Naive thymus-derived CD4-positive, alpha-beta T cell (primary cell): ENCODE data around the gene IFNK. TPM values are rescaled to one million over a fixed set of nuclear protein-coding genes. Genes with fewer than 3 reads are reported as not detected.

Source experiments
- ATAC-seq: fragments of 150-1000 bp; cut with Tn5 transposase; 2 replicates; pipeline ENCODE4 v1.10.0; 2021; ENCODE audit warnings: mild to moderate bottlenecking, moderate library complexity
- CTCF ChIA-PET: fragments of 350-600 bp; sonication (Branson Sonifier 250); formaldehyde crosslinking; loops from one replicate; lab custom pipeline; 2021; ENCODE audit warnings: antibody characterized with exemption; lab: Charles Lee
- POLR2A ChIA-PET: fragments of 350-600 bp; sonication (Branson Sonifier 250); formaldehyde crosslinking; loops from one replicate; lab custom pipeline; 2021; ENCODE audit warnings: antibody characterized with exemption, inconsistent platforms; lab: Charles Lee
- DNase-seq, 9 donors: peaks; one replicate each; pipeline versions ENCODE4 v3.0.0 to v3.0.0-alpha.2; 2020 to 2022; ENCODE audit warnings: mixed read lengths in 1 of 9
- H3K27ac ChIP-seq: one replicate; pipeline ENCODE4 v1.7.0; 2013; ENCODE audit warnings: mild to moderate bottlenecking, low read depth, low read length, moderate library complexity
- H3K27me3 ChIP-seq, 2 donors: one replicate each; pipeline ENCODE4 v1.7.0; 2013; ENCODE audit warnings: low read length in 2 of 2, mild to moderate bottlenecking in 2 of 2, moderate library complexity in 2 of 2; ENCODE audit not compliant: control insufficient read depth in 2 of 2, insufficient read depth in 2 of 2
- H3K36me3 ChIP-seq, 3 experiments: 1 replicate in 2 of 3; 2 replicates in 1 of 3; pipeline ENCODE4 v1.7.0; 2013; ENCODE audit warnings: low read length in 3 of 3, mild to moderate bottlenecking in 3 of 3, moderate library complexity in 1 of 3; ENCODE audit not compliant: insufficient read depth in 3 of 3, control insufficient read depth in 2 of 3
- H3K4me1 ChIP-seq, 2 donors: one replicate each; pipeline ENCODE4 v1.7.0; 2013; ENCODE audit warnings: low read length in 2 of 2, mild to moderate bottlenecking in 2 of 2, moderate library complexity in 1 of 2; ENCODE audit not compliant: control insufficient read depth in 2 of 2, insufficient read depth in 2 of 2
- H3K4me3 ChIP-seq: 2 replicates; pipeline ENCODE4 v1.7.0; 2013; ENCODE audit warnings: mild to moderate bottlenecking, low read length
- H3K9me3 ChIP-seq, 3 experiments: 1 replicate in 2 of 3; 2 replicates in 1 of 3; pipeline ENCODE4 v1.7.0; 2013; ENCODE audit warnings: low read length in 3 of 3; ENCODE audit not compliant: control insufficient read depth in 2 of 3
- H3K27ac Mint-ChIP-seq, 9 donors: one replicate each; pipeline ENCODE4 v1.8.0; 2020 to 2022; ENCODE audit warnings: mixed read lengths in 9 of 9, mild to moderate bottlenecking in 8 of 9, moderate library complexity in 5 of 9, inconsistent platforms in 2 of 9
- H3K27me3 Mint-ChIP-seq, 5 donors: one replicate each; pipeline ENCODE4 v1.8.0; 2021 to 2022; ENCODE audit warnings: mixed read lengths in 5 of 5, mild to moderate bottlenecking in 1 of 5
- H3K36me3 Mint-ChIP-seq, 5 donors: one replicate each; pipeline ENCODE4 v1.8.0; 2020 to 2022; ENCODE audit warnings: mixed read lengths in 5 of 5, mild to moderate bottlenecking in 3 of 5, inconsistent platforms in 1 of 5
- H3K4me1 Mint-ChIP-seq, 7 donors: one replicate each; pipeline ENCODE4 v1.8.0; 2020 to 2022; ENCODE audit warnings: mixed read lengths in 7 of 7, mild to moderate bottlenecking in 3 of 7, inconsistent platforms in 1 of 7
- H3K4me3 Mint-ChIP-seq, 10 donors: one replicate each; pipeline ENCODE4 v1.8.0; 2020 to 2022; ENCODE audit warnings: mild to moderate bottlenecking in 10 of 10, mixed read lengths in 10 of 10, moderate library complexity in 6 of 10, inconsistent platforms in 2 of 10
- H3K9me3 Mint-ChIP-seq, 11 donors: one replicate each; pipeline ENCODE4 v1.8.0; 2020 to 2022; ENCODE audit warnings: mixed read lengths in 11 of 11, mild to moderate bottlenecking in 4 of 11, inconsistent platforms in 1 of 11, moderate library complexity in 1 of 11
- intact Hi-C, 2 donors: fragments of 100-400 bp; cut with micrococcal nuclease; formaldehyde crosslinking; loops; one replicate each; pipeline ENCODE4 v1.15.1; 2023
- polyA plus RNA-seq, 2 donors: library from polyadenylated mRNA; unstranded; fragments of 300-500 nt; fragmentation: Illumina TruSeq; gene quantifications; one replicate each; pipeline ENCODE4 v1.2.3, GENCODE V29; 2021
- total RNA-seq, 6 experiments: library from RNA in 5 of 6; stranded (reverse) in 5 of 6; gene quantifications; 1 replicate in 5 of 6; 2 replicates in 1 of 6; pipeline ENCODE4 v1.2.3 and lab custom pipeline; 2021 to 2026

Gene IFNK
- total and polyA plus RNA-seq, 7 experiments from 2014 or later, result not detected

DNA sequence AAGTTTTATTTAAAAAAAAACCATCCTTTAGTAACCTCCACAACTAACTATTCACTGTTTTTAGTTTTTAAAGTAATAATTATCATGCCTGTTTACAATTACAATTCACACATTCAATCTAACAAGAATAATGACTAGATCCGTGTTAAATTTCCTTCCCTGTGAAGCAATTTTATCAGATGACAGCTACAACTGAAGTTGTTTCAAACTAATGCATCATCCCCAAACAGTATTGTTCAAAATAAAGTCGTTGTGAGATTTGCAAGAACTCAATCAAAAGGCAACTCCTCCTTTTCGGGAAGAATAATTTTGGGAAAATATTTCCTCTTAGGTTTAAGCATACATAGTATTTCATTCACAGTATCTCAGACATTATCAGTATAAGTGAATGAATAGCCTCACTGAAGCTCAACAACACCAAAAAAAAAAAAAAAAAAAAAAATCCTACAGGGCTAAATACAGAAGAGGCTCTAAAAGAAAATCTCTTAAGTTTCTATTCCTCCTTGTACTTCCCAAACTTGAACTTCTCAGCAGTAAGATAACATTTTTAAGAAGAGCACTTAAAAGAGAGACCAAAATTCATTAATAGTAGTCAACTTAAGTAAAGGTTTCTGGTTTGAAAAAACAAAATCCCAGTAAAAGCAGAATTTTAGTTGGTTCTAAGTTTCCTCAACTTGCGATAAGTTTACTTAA is 39.8 kb downstream of the IFNK start:
- peaks cover 8 to 28% (median 26%) of the 10 kb centered on the region in 5 donors for H3K36me3 Mint-ChIP-seq
- H3K4me3 ChIP-seq, result no peak overlapping the region
- peak overlapping the region in 8 of 9 donors; percentile 49 to 94 (median 82) for H3K27ac Mint-ChIP-seq
- no peak overlapping the region for H3K27ac ChIP-seq
- ChIA-PET POLR2A (interaction anchor here (1.5 kb wide), 1 partner anchor 9 kb away, joined by 6 read pairs; the partner anchor contains the start of gene C9orf72), CTCF (no interaction called here)
- intact Hi-C loops, result loop anchor here in 1 of 2 donors (1.0 to 5.0 kb wide), 2 partner anchors 8 to 52 kb away; no protein-coding TSS in a partner anchor
- peak overlapping the region in 5 of 10 donors; percentile 21 to 73 (median 69) for H3K4me3 Mint-ChIP-seq
- H3K9me3 Mint-ChIP-seq, result no peaks in the 10 kb centered on the region
- H3K27me3 Mint-ChIP-seq, result no peaks in the 10 kb centered on the region
- no peaks in the 10 kb centered on the region for H3K9me3 ChIP-seq
- DNase-seq (no peak), ATAC-seq (no peak)
- no peaks in the 10 kb centered on the region for H3K27me3 ChIP-seq
- peaks cover 4 to 46% (median 36%) of the 10 kb centered on the region in 7 donors for H3K4me1 Mint-ChIP-seq
- peaks cover 0 to 26% (median 0%) of the 10 kb centered on the region in 3 experiments for H3K36me3 ChIP-seq
- peaks cover 0 to 4% of the 10 kb centered on the region in 2 donors for H3K4me1 ChIP-seq

DNA sequence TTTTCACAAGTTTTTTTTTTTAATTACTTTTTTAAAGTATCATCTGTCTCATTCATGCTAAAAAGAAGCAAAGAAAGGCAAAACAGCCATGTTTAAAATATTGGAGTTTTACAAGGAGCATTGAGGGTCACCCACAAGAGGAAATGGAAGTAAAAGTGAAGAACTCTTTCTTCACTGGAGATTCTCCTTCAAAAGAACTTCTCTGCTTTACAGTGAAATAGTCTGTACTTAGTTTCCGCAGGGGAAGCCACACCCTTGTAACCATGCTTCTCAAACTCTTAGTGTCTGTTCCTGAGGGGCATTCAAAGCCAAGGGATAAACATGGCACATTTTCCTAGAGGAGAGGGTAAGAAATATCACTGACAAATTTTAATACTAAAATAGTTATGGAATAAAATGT is 40.6 kb downstream of the IFNK start:
- Mint-ChIP-seq H3K27me3 (no peaks in the 10 kb centered on the region), H3K4me1 (peaks cover 2 to 46% (median 36%) of the 10 kb centered on the region in 7 donors), H3K36me3 (peaks cover 8 to 28% (median 25%) of the 10 kb centered on the region in 5 donors), H3K9me3 (no peaks in the 10 kb centered on the region), H3K4me3 (peak overlapping the region in 9 of 10 donors; percentile 18 to 75 (median 66)), H3K27ac (peak overlapping the region in 8 of 9 donors; percentile 49 to 94 (median 82))
- Histone ChIP-seq H3K4me3 (no peak overlapping the region), H3K4me1 (peaks cover 0 to 4% of the 10 kb centered on the region in 2 donors), H3K36me3 (peaks cover 0 to 23% (median 0%) of the 10 kb centered on the region in 3 experiments), H3K9me3 (no peaks in the 10 kb centered on the region), H3K27me3 (no peaks in the 10 kb centered on the region), H3K27ac (peak overlapping the region; percentile 12)
- intact Hi-C loops, result loop anchor here in 1 of 2 donors (1.0 to 5.0 kb wide), 2 partner anchors 8 to 52 kb away; no protein-coding TSS in a partner anchor
- ChIA-PET CTCF (no interaction called here), POLR2A (no interaction called here)
- DNase-seq (peak in 5 of 9 donors; percentile 11 to 22 (median 18)), ATAC-seq (peak; percentile 64)

DNA sequence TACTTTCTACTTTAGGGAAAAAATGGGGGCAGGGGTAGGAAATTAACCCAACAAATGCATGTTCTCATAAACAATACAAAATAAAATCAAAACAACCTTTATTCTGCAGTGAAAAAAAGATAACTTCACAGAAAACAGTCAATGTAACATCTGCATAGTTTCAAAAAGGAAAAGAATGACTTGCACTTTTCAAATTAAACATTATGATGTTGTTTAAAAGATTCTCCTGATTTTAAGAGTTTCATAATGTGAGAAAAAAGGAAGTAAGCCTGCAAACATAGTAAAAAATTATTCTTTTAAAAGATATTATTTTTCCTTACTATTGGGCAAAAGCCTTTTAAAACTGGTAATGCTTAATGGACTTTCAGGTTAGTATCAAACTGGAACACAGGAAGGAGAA is 41.6 kb downstream of the IFNK start:
- H3K4me3 Mint-ChIP-seq, result peak overlapping the region in 3 of 10 donors; percentile 23 to 73 (median 72)
- no peaks in the 10 kb centered on the region for H3K27me3 Mint-ChIP-seq
- no peaks in the 10 kb centered on the region for H3K9me3 Mint-ChIP-seq
- peak overlapping the region in 8 of 9 donors; percentile 39 to 89 (median 79) for H3K27ac Mint-ChIP-seq
- peaks cover 0 to 4% of the 10 kb centered on the region in 2 donors for H3K4me1 ChIP-seq
- H3K36me3 Mint-ChIP-seq, result peaks cover 8 to 28% (median 25%) of the 10 kb centered on the region in 5 donors
- DNase-seq, result no peak
- H3K4me1 Mint-ChIP-seq, result peaks cover 2 to 54% (median 37%) of the 10 kb centered on the region in 7 donors
- ChIA-PET POLR2A (no interaction called here), CTCF (no interaction called here)
- H3K27ac ChIP-seq, result peak overlapping the region; percentile 12
- H3K4me3 ChIP-seq, result no peak overlapping the region
- intact Hi-C loops, result loop anchor here in 1 of 2 donors (2.0 kb wide), 1 partner anchor 13 kb away; no protein-coding TSS in a partner anchor
- H3K36me3 ChIP-seq, result peaks cover 0 to 19% (median 0%) of the 10 kb centered on the region in 3 experiments
- no peaks in the 10 kb centered on the region for H3K27me3 ChIP-seq
- ATAC-seq, result no peak
- no peaks in the 10 kb centered on the region for H3K9me3 ChIP-seq

DNA sequence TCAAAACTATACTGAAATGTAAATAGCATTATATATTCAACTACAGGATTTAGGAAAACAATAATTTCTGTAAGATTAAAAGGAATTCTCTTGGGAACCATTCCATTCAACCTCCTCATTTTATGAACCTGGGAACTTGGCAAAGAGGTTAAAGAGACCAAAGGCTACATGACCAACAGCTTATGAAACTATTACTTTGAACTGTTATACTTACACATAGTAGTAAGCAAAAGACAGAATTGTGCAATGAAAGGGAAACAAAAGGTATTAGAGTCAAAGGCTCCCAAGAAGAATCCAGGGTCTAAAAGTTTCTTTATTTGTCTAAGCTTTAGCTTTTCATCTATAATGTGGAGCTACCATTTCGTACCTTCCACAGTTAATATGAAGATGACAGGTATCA is 42.0 kb downstream of the IFNK start:
- Mint-ChIP-seq H3K4me3 (no peak overlapping the region), H3K4me1 (peaks cover 6 to 58% (median 41%) of the 10 kb centered on the region in 7 donors), H3K27me3 (no peaks in the 10 kb centered on the region), H3K27ac (peak overlapping the region in 1 of 9 donors; percentile 26), H3K9me3 (no peaks in the 10 kb centered on the region), H3K36me3 (peaks cover 8 to 26% (median 24%) of the 10 kb centered on the region in 5 donors)
- intact Hi-C loops, result loop anchor here in 1 of 2 donors (2.0 kb wide), 1 partner anchor 13 kb away; no protein-coding TSS in a partner anchor
- Histone ChIP-seq H3K4me1 (peaks cover 0 to 4% of the 10 kb centered on the region in 2 donors), H3K27ac (no peak overlapping the region), H3K4me3 (no peak overlapping the region), H3K36me3 (peaks cover 0 to 15% (median 0%) of the 10 kb centered on the region in 3 experiments), H3K9me3 (no peaks in the 10 kb centered on the region), H3K27me3 (no peaks in the 10 kb centered on the region)
- ChIA-PET CTCF (no interaction called here), POLR2A (no interaction called here)
- ATAC-seq (no peak), DNase-seq (no peak)

DNA sequence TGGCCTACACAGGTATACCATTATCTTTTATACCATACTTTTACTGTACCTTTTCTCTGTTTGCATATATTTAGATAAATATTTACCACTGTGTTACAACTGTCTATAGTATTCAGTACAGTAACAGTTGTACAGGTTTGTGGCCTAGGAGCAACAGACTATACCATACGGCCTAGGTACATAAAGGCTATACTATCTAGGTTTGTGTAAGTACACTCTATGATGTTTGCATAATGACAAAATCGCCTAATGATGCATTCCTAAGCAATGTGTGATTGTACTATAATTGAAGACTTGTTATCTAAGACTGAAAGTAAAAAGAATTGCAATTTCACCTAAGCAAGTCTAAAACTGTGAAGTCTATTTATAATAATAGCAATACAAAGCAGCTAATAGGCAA is 45.3 kb downstream of the IFNK start:
- H3K27ac Mint-ChIP-seq, result no peak overlapping the region
- no peak overlapping the region for H3K27ac ChIP-seq
- peaks cover 0 to 2% (median 0%) of the 10 kb centered on the region in 5 donors for H3K27me3 Mint-ChIP-seq
- DNase-seq, result no peak
- POLR2A ChIA-PET, result no interaction called here
- H3K4me1 ChIP-seq, result peaks cover 6% of the 10 kb centered on the region in 2 donors
- peaks cover 0 to 10% (median 0%) of the 10 kb centered on the region in 3 experiments for H3K36me3 ChIP-seq
- H3K4me3 ChIP-seq, result no peak overlapping the region
- intact Hi-C loops, result no loop called here
- no peaks in the 10 kb centered on the region for H3K27me3 ChIP-seq
- H3K4me1 Mint-ChIP-seq, result peaks cover 14 to 75% (median 49%) of the 10 kb centered on the region in 7 donors
- no peak overlapping the region for H3K4me3 Mint-ChIP-seq
- CTCF ChIA-PET, result no interaction called here
- H3K9me3 Mint-ChIP-seq, result peaks cover 0 to 6% (median 0%) of the 10 kb centered on the region in 11 donors
- peaks cover 4 to 23% (median 16%) of the 10 kb centered on the region in 5 donors for H3K36me3 Mint-ChIP-seq
- H3K9me3 ChIP-seq, result no peaks in the 10 kb centered on the region
- ATAC-seq, result no peak

DNA sequence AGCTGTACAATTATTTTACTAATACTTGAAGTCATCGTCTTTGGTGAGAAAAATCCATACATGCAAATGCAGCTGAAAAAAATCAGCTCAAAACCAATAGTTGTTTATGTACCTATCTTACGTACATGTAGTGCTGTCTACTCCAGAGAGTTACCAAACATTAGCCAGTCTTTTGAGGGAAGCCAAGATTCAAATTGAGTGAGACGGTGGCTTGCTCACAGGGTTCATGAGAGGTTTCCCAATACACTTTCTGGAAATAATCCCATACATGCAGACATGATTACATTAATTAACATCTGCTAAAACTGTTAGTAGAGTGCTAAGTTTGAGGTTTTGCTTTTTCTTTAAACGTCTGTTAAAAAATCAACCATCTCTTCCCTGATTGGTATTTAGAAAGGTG is 46.9 kb downstream of the IFNK start:
- H3K4me3 Mint-ChIP-seq, result peak overlapping the region in 2 of 10 donors; percentile 22 to 40

More for the DNA sequence above, 46.9 kb downstream of the IFNK start:
- no peak overlapping the region for H3K4me3 ChIP-seq
- Mint-ChIP-seq H3K4me1 (peaks cover 19 to 68% (median 48%) of the 10 kb centered on the region in 7 donors), H3K9me3 (peaks cover 0 to 6% (median 0%) of the 10 kb centered on the region in 11 donors), H3K36me3 (peaks cover 4 to 16% (median 11%) of the 10 kb centered on the region in 5 donors), H3K27me3 (peaks cover 0 to 2% (median 0%) of the 10 kb centered on the region in 5 donors), H3K27ac (peak overlapping the region in 7 of 9 donors; percentile 24 to 99 (median 79))
- ChIA-PET POLR2A (no interaction called here), CTCF (interaction anchor here (0.9 kb wide), 1 partner anchor 41 kb away, joined by 3 read pairs; no protein-coding TSS in a partner anchor)
- H3K9me3 ChIP-seq, result no peaks in the 10 kb centered on the region
- no peaks in the 10 kb centered on the region for H3K27me3 ChIP-seq
- no peak for ATAC-seq
- no peak for DNase-seq
- H3K36me3 ChIP-seq, result peaks cover 0 to 10% (median 0%) of the 10 kb centered on the region in 3 experiments
- intact Hi-C loops, result no loop called here
- no peak overlapping the region for H3K27ac ChIP-seq
- peaks cover 6 to 10% of the 10 kb centered on the region in 2 donors for H3K4me1 ChIP-seq
